Cardiac muscle cell (in vitro differentiated cells and primary cell): ENCODE data around the gene XAF1. TPM values are rescaled to one million over a fixed set of nuclear protein-coding genes. Genes with fewer than 3 reads are reported as not detected.
"Not testable (repeated sequence)": the region's sequence is repeated elsewhere in the genome, so short reads cannot be mapped to it uniquely, and the experiment has no call there.

ENCODE experiments used
- DNase-seq, 2 donors: peaks; one replicate each; pipeline versions ENCODE4 v3.0.0 to v3.0.0-alpha.2; 2010 to 2017; ENCODE audit warnings: low read depth in 1 of 2, low spot score in 1 of 2
- H3K27ac ChIP-seq: fragments of 200-600 bp; sonication (generic); 2 replicates; pipeline ENCODE4 v1.5.1; 2016
- H3K27me3 ChIP-seq: fragments of 200-600 bp; sonication (generic); 2 replicates; pipeline ENCODE4 v1.6.0; 2016; ENCODE audit warnings: control low read depth
- H3K36me3 ChIP-seq: fragments of 200-600 bp; sonication (generic); 2 replicates; pipeline ENCODE4 v1.5.1; 2016; ENCODE audit warnings: control low read depth
- H3K4me1 ChIP-seq: fragments of 200-600 bp; sonication (generic); 2 replicates; pipeline ENCODE4 v1.8.1; 2017; ENCODE audit warnings: low read depth, mild to moderate bottlenecking, mixed run types
- H3K4me3 ChIP-seq: fragments of 200-600 bp; sonication (generic); 2 replicates; pipeline ENCODE4 v1.5.1; 2016; ENCODE audit warnings: mild to moderate bottlenecking
- H3K9me3 ChIP-seq: fragments of 200-600 bp; sonication (generic); 2 replicates; pipeline ENCODE4 v1.5.1; 2017; ENCODE audit warnings: low read depth, mild to moderate bottlenecking, control low read depth
- CTCF ChIP-seq: IDR thresholded peaks from 2 replicates; pipeline ENCODE4 v1.5.1; 2012; ENCODE audit warnings: low read depth, mild to moderate bottlenecking, low read length
- polyA plus RNA-seq: library from polyadenylated mRNA; unstranded; fragments of >200 nt; fragmentation: Nextera tagmentation; extraction: Ambion mirVana; gene quantifications from 2 replicates; pipeline ENCODE4 v1.2.1, GENCODE V29; 2016
- total RNA-seq: library from RNA; depleted of rRNA; stranded (reverse); fragments of >200 nt; gene quantifications from 2 replicates; pipeline ENCODE4 v1.2.3, GENCODE V29; 2016

Gene XAF1
- total and polyA plus RNA-seq, 2 experiments from 2014 or later = not detected

- Histone ChIP-seq H3K36me3 (no peaks in the 10 kb centered on the region), H3K4me3 (no peak overlapping the region), H3K27me3 (no peaks in the 10 kb centered on the region), H3K9me3 (no peaks in the 10 kb centered on the region), H3K4me1 (no peaks in the 10 kb centered on the region), H3K27ac (no peak overlapping the region)
- DNase-seq = no peak
- TF ChIP-seq CTCF = no peak
Measured at GRCh38 chr17:6811510-6811909, 55.7 kb downstream of the XAF1 start.

GRCh38 chr17:6812295-6812694 lies 56.4 kb downstream of the XAF1 start:
- peak in 1 of 2 donors; percentile 10 for DNase-seq
- Histone ChIP-seq H3K36me3 (no peaks in the 10 kb centered on the region), H3K9me3 (no peaks in the 10 kb centered on the region), H3K4me3 (no peak overlapping the region), H3K4me1 (no peaks in the 10 kb centered on the region), H3K27me3 (no peaks in the 10 kb centered on the region), H3K27ac (no peak overlapping the region)
- no peak for TF ChIP-seq CTCF

GRCh38 chr17:6815775-6816174 lies 59.9 kb downstream of the XAF1 start:
- Histone ChIP-seq H3K27ac (no peak overlapping the region), H3K27me3 (peaks cover 3% of the 10 kb centered on the region), H3K36me3 (no peaks in the 10 kb centered on the region), H3K4me1 (no peaks in the 10 kb centered on the region), H3K4me3 (no peak overlapping the region), H3K9me3 (no peaks in the 10 kb centered on the region)
- TF ChIP-seq CTCF = no peak
- DNase-seq = no peak

GRCh38 chr17:6816368-6816767 lies 60.5 kb downstream of the XAF1 start:
- not testable (repeated sequence) for H3K27me3 ChIP-seq, H3K9me3 ChIP-seq, H3K36me3 ChIP-seq, DNase-seq, H3K4me3 ChIP-seq, H3K4me1 ChIP-seq, H3K27ac ChIP-seq

- no peak for TF ChIP-seq CTCF
- no peak for DNase-seq
- H3K27me3 ChIP-seq = peaks cover 3% of the 10 kb centered on the region
- no peak overlapping the region for H3K4me3 ChIP-seq
- H3K9me3 ChIP-seq = no peaks in the 10 kb centered on the region
- no peaks in the 10 kb centered on the region for H3K36me3 ChIP-seq
- no peaks in the 10 kb centered on the region for H3K4me1 ChIP-seq
- no peak overlapping the region for H3K27ac ChIP-seq
Measured at GRCh38 chr17:6818938-6819337, 63.1 kb downstream of the XAF1 start.

GRCh38 chr17:6823011-6823442 lies 67.2 kb downstream of the XAF1 start:
- Histone ChIP-seq H3K27ac (no peak overlapping the region), H3K36me3 (no peaks in the 10 kb centered on the region)

More at GRCh38 chr17:6823011-6823442, 67.2 kb downstream of the XAF1 start:
- H3K27me3 ChIP-seq = peaks cover 5% of the 10 kb centered on the region
- H3K9me3 ChIP-seq = no peaks in the 10 kb centered on the region
- no peak for TF ChIP-seq CTCF
- no peaks in the 10 kb centered on the region for H3K4me1 ChIP-seq
- no peak overlapping the region for H3K4me3 ChIP-seq
- peak in 1 of 2 donors; percentile 75 for DNase-seq

Other genes starting within 250 kb of the XAF1 start
- gene PITPNM3, start 199.5 kb upstream of the XAF1 start, total RNA-seq = 3.1 and 6.5 TPM in 2 replicates
- 0.77 and 1.8 TPM in 2 replicates for gene PITPNM3, start 199.5 kb upstream of the XAF1 start, polyA plus RNA-seq
- 11.3 and 13.5 TPM in 2 replicates for gene KIAA0753, start 115.3 kb upstream of the XAF1 start, total RNA-seq
- gene KIAA0753, start 115.3 kb upstream of the XAF1 start, polyA plus RNA-seq = 6.9 and 9.2 TPM in 2 replicates
- 128 and 270 TPM in 2 replicates for gene TXNDC17, start 115.0 kb upstream of the XAF1 start, total RNA-seq
- gene TXNDC17, start 115.0 kb upstream of the XAF1 start, polyA plus RNA-seq = 279 and 467 TPM in 2 replicates
- 7.1 and 15.7 TPM in 2 replicates for gene MED31, start 104.4 kb upstream of the XAF1 start, total RNA-seq
- gene MED31, start 104.4 kb upstream of the XAF1 start, polyA plus RNA-seq = 44.1 and 72.6 TPM in 2 replicates
- gene C17orf100, start 104.3 kb upstream of the XAF1 start, total RNA-seq = 2.4 and 3.7 TPM in 2 replicates
- 7.1 and 8.2 TPM in 2 replicates for gene C17orf100, start 104.3 kb upstream of the XAF1 start, polyA plus RNA-seq
- gene SLC13A5, start 42.7 kb upstream of the XAF1 start, total RNA-seq = 0.18 and 0.67 TPM in 2 replicates
- 0.15 TPM in 1 of 2 replicates, not detected in the other for gene SLC13A5, start 42.7 kb upstream of the XAF1 start, polyA plus RNA-seq
- not detected in 2 replicates for gene FBXO39, start 20.2 kb downstream of the XAF1 start, total RNA-seq
- not detected in 2 replicates for gene FBXO39, start 20.2 kb downstream of the XAF1 start, polyA plus RNA-seq
- 0.28 TPM in 1 of 2 replicates, not detected in the other for gene TEKT1, start 75.7 kb downstream of the XAF1 start, total RNA-seq
- not detected in 2 replicates for gene TEKT1, start 75.7 kb downstream of the XAF1 start, polyA plus RNA-seq
- 0.85 and 1.7 TPM in 2 replicates for gene ALOX12, start 240.0 kb downstream of the XAF1 start, total RNA-seq
- 2.5 and 5.0 TPM in 2 replicates for gene ALOX12, start 240.0 kb downstream of the XAF1 start, polyA plus RNA-seq